ENCODE measurements around the gene PLOD1.
A peak's percentile ranks its signal among the peaks of the same experiment; 100 is the strongest.

The PLOD1 gene

DNA sequence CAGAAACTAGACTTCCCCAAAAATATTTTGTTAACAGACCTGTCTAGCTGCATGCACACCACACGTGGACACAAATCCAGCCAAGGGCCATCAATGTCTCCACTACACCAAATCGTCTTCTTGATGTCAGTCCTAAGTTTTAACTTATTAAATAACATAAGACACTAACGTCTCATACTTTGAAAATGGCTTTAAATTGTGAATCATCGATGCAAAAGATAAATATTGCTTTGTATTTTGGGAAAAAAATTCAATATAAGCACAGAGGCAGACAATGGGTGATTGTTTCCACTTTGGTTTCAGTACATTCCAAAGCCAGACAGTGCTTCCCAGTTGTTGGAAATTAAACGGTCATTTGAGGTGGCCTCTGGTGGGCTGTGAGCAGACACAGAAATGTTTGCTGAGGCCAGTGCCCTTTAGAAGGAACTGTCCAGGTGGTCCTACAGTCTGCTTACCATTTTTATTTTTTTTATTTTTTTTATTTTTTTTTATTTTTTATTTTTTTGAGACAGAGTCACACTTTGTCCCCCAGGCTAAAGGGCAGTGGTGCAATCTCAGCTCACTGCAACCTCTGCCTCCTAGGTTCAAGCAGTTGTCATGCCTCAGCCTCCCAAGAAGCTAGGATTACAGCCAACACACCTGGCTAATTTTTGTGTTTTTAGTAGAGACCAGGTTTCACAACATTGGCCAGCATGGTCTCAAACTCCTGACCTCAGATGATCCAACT, 6.5 kb upstream of the PLOD1 start:
- Histone ChIP-seq H3K4me1 (ENCODE audit: control insufficient read depth, insufficient read depth, low read depth, low read length) (peaks cover 16% of the 10 kb centered on the region), H4K91ac (ENCODE audit: low read length) (no peak overlapping the region), H2BK5ac (ENCODE audit: low read depth, low read length, poor library complexity, severe bottlenecking) (no peak overlapping the region), H3K9me3 (ENCODE audit: control insufficient read depth, low read length) (no peaks in the 10 kb centered on the region), H3K27ac (ENCODE audit: low read length, poor library complexity, severe bottlenecking) (no peak overlapping the region), H3K9ac (ENCODE audit: low read length) (no peak overlapping the region), H3K4me2 (ENCODE audit: low read length, poor library complexity, severe bottlenecking) (no peak overlapping the region), H2AK5ac (ENCODE audit: low read length, severe bottlenecking) (no peak overlapping the region), H3K23ac (ENCODE audit: low read length in 2 of 2) (no peak overlapping the region), H2AFZ (ENCODE audit: low read depth, low read length) (no peak overlapping the region), H2BK12ac (ENCODE audit: low read length in 2 of 2) (no peak overlapping the region), H3K4me3 (ENCODE audit: insufficient read depth in 1 of 2, low read depth in 1 of 2, low read length in 2 of 2) (no peak overlapping the region), H2BK15ac (ENCODE audit: low read depth, poor library complexity, severe bottlenecking) (no peak overlapping the region), H3K18ac (ENCODE audit: low read depth in 1 of 2, low read length in 2 of 2) (no peak overlapping the region), H3K36me3 (ENCODE audit: control insufficient read depth in 1 of 2, insufficient read depth in 2 of 2, low read depth in 1 of 2, low read length in 2 of 2) (peaks cover 4 to 8% of the 10 kb centered on the region in 2 experiments), H3K4ac (ENCODE audit: low read depth in 1 of 2, low read length in 2 of 2) (no peak overlapping the region), H3K14ac (ENCODE audit: low read length in 2 of 2) (no peak overlapping the region), H4K8ac (ENCODE audit: low read length) (no peak overlapping the region), H3K27me3 (ENCODE audit: control insufficient read depth in 1 of 2, insufficient read depth in 1 of 2, low read length in 2 of 2) (no peaks in the 10 kb centered on the region), H2BK120ac (ENCODE audit: low read depth, low read length) (no peak overlapping the region), H3K79me1 (replicated peaks; ENCODE audit: low read length, poor library complexity, severe bottlenecking) (peaks cover 7% of the 10 kb centered on the region)
- WGBS: 79% methylated on average over 4 of the region's 5 CpGs
- no peak for DNase-seq

- no peak overlapping the region for H2BK5ac ChIP-seq (ENCODE audit: low read depth, low read length, poor library complexity, severe bottlenecking)
- H2BK12ac ChIP-seq (ENCODE audit: low read length in 2 of 2): peak overlapping the region in 1 of 2 experiments; percentile 67
- no peak overlapping the region for H2AFZ ChIP-seq (ENCODE audit: low read depth, low read length)
- H3K4me3 ChIP-seq (ENCODE audit: insufficient read depth in 1 of 2, low read depth in 1 of 2, low read length in 2 of 2): no peak overlapping the region
- DNase-seq: peak; percentile 49
- WGBS: 6% methylated on average over 5 of the region's 5 CpGs
- H2AK5ac ChIP-seq (ENCODE audit: low read length, severe bottlenecking): no peak overlapping the region
- peak overlapping the region; percentile 58 for H3K9ac ChIP-seq (ENCODE audit: low read length)
- peak overlapping the region in 1 of 2 experiments; percentile 44 for H3K4ac ChIP-seq (ENCODE audit: low read depth in 1 of 2, low read length in 2 of 2)
- no peaks in the 10 kb centered on the region for H3K79me1 ChIP-seq (replicated peaks; ENCODE audit: low read length, poor library complexity, severe bottlenecking)
- no peak overlapping the region for H3K14ac ChIP-seq (ENCODE audit: low read length in 2 of 2)
- peak overlapping the region; percentile 77 for H4K8ac ChIP-seq (ENCODE audit: low read length)
- peaks cover 10% of the 10 kb centered on the region for H3K4me1 ChIP-seq (ENCODE audit: control insufficient read depth, insufficient read depth, low read depth, low read length)
- H4K91ac ChIP-seq (ENCODE audit: low read length): peak overlapping the region; percentile 46
- H3K36me3 ChIP-seq (ENCODE audit: control insufficient read depth in 1 of 2, insufficient read depth in 2 of 2, low read depth in 1 of 2, low read length in 2 of 2): no peaks in the 10 kb centered on the region
- H3K27me3 ChIP-seq (ENCODE audit: control insufficient read depth in 1 of 2, insufficient read depth in 1 of 2, low read length in 2 of 2): no peaks in the 10 kb centered on the region
- H3K23ac ChIP-seq (ENCODE audit: low read length in 2 of 2): no peak overlapping the region
- H3K18ac ChIP-seq (ENCODE audit: low read depth in 1 of 2, low read length in 2 of 2): peak overlapping the region in 1 of 2 experiments; percentile 54
- H3K4me2 ChIP-seq (ENCODE audit: low read length, poor library complexity, severe bottlenecking): no peak overlapping the region
- H3K27ac ChIP-seq (ENCODE audit: low read length, poor library complexity, severe bottlenecking): no peak overlapping the region
- no peak overlapping the region for H2BK15ac ChIP-seq (ENCODE audit: low read depth, poor library complexity, severe bottlenecking)
- peak overlapping the region; percentile 79 for H2BK120ac ChIP-seq (ENCODE audit: low read depth, low read length)
- H3K9me3 ChIP-seq (ENCODE audit: control insufficient read depth, low read length): no peaks in the 10 kb centered on the region
These were observed 4.7 kb upstream of the PLOD1 start for GRCh38 chr1:11929849-11930248.

- no peak overlapping the region for H3K9ac ChIP-seq (ENCODE audit: low read length)
- H2AFZ ChIP-seq (ENCODE audit: low read depth, low read length): no peak overlapping the region
- no peak for DNase-seq
- no peak overlapping the region for H2BK5ac ChIP-seq (ENCODE audit: low read depth, low read length, poor library complexity, severe bottlenecking)
- H3K79me1 ChIP-seq (replicated peaks; ENCODE audit: low read length, poor library complexity, severe bottlenecking): peaks cover 5% of the 10 kb centered on the region
- H3K4me3 ChIP-seq (ENCODE audit: insufficient read depth in 1 of 2, low read depth in 1 of 2, low read length in 2 of 2): no peak overlapping the region
- peak overlapping the region in 1 of 2 experiments; percentile 54 for H3K4ac ChIP-seq (ENCODE audit: low read depth in 1 of 2, low read length in 2 of 2)
- no peak overlapping the region for H3K23ac ChIP-seq (ENCODE audit: low read length in 2 of 2)
- no peak overlapping the region for H2AK5ac ChIP-seq (ENCODE audit: low read length, severe bottlenecking)
- H4K8ac ChIP-seq (ENCODE audit: low read length): peak overlapping the region; percentile 27
- WGBS: 78% methylated on average over 7 of the region's 7 CpGs
- no peak overlapping the region for H3K14ac ChIP-seq (ENCODE audit: low read length in 2 of 2)
- H2BK15ac ChIP-seq (ENCODE audit: low read depth, poor library complexity, severe bottlenecking): no peak overlapping the region
- H3K27ac ChIP-seq (ENCODE audit: low read length, poor library complexity, severe bottlenecking): no peak overlapping the region
- peak overlapping the region in 1 of 2 experiments; percentile 9 for H3K18ac ChIP-seq (ENCODE audit: low read depth in 1 of 2, low read length in 2 of 2)
- H3K4me2 ChIP-seq (ENCODE audit: low read length, poor library complexity, severe bottlenecking): no peak overlapping the region
- H4K91ac ChIP-seq (ENCODE audit: low read length): no peak overlapping the region
- H3K9me3 ChIP-seq (ENCODE audit: control insufficient read depth, low read length): no peaks in the 10 kb centered on the region
- H3K4me1 ChIP-seq (ENCODE audit: control insufficient read depth, insufficient read depth, low read depth, low read length): peaks cover 10% of the 10 kb centered on the region
- peak overlapping the region in 1 of 2 experiments; percentile 6 for H2BK12ac ChIP-seq (ENCODE audit: low read length in 2 of 2)
- H3K36me3 ChIP-seq (ENCODE audit: control insufficient read depth in 1 of 2, insufficient read depth in 2 of 2, low read depth in 1 of 2, low read length in 2 of 2): peaks cover 0 to under 1% of the 10 kb centered on the region in 2 experiments
- H3K27me3 ChIP-seq (ENCODE audit: control insufficient read depth in 1 of 2, insufficient read depth in 1 of 2, low read length in 2 of 2): no peaks in the 10 kb centered on the region
- H2BK120ac ChIP-seq (ENCODE audit: low read depth, low read length): no peak overlapping the region
These were observed 3.7 kb upstream of the PLOD1 start for GRCh38 chr1:11930571-11931445.

GRCh38 chr1:11931845-11932244, 2.7 kb upstream of the PLOD1 start:
- H2AFZ ChIP-seq (ENCODE audit: low read depth, low read length): no peak overlapping the region
- H2BK120ac ChIP-seq (ENCODE audit: low read depth, low read length): no peak overlapping the region
- H2AK5ac ChIP-seq (ENCODE audit: low read length, severe bottlenecking): no peak overlapping the region
- H3K27ac ChIP-seq (ENCODE audit: low read length, poor library complexity, severe bottlenecking): no peak overlapping the region
- H3K4me3 ChIP-seq (ENCODE audit: insufficient read depth in 1 of 2, low read depth in 1 of 2, low read length in 2 of 2): no peak overlapping the region
- H3K9me3 ChIP-seq (ENCODE audit: control insufficient read depth, low read length): no peaks in the 10 kb centered on the region
- H2BK12ac ChIP-seq (ENCODE audit: low read length in 2 of 2): no peak overlapping the region
- H2BK5ac ChIP-seq (ENCODE audit: low read depth, low read length, poor library complexity, severe bottlenecking): no peak overlapping the region
- DNase-seq: no peak
- H3K9ac ChIP-seq (ENCODE audit: low read length): no peak overlapping the region
- H2BK15ac ChIP-seq (ENCODE audit: low read depth, poor library complexity, severe bottlenecking): no peak overlapping the region
- H3K4me1 ChIP-seq (ENCODE audit: control insufficient read depth, insufficient read depth, low read depth, low read length): peaks cover 13% of the 10 kb centered on the region
- H3K18ac ChIP-seq (ENCODE audit: low read depth in 1 of 2, low read length in 2 of 2): no peak overlapping the region
- no peak overlapping the region for H3K4ac ChIP-seq (ENCODE audit: low read depth in 1 of 2, low read length in 2 of 2)
- peaks cover 0 to 3% of the 10 kb centered on the region in 2 experiments for H3K36me3 ChIP-seq (ENCODE audit: control insufficient read depth in 1 of 2, insufficient read depth in 2 of 2, low read depth in 1 of 2, low read length in 2 of 2)
- WGBS: 94% methylated on average over 8 of the region's 10 CpGs
- no peaks in the 10 kb centered on the region for H3K27me3 ChIP-seq (ENCODE audit: control insufficient read depth in 1 of 2, insufficient read depth in 1 of 2, low read length in 2 of 2)
- H4K91ac ChIP-seq (ENCODE audit: low read length): no peak overlapping the region
- no peak overlapping the region for H3K14ac ChIP-seq (ENCODE audit: low read length in 2 of 2)
- no peak overlapping the region for H4K8ac ChIP-seq (ENCODE audit: low read length)
- H3K23ac ChIP-seq (ENCODE audit: low read length in 2 of 2): no peak overlapping the region
- peaks cover 10% of the 10 kb centered on the region for H3K79me1 ChIP-seq (replicated peaks; ENCODE audit: low read length, poor library complexity, severe bottlenecking)
- H3K4me2 ChIP-seq (ENCODE audit: low read length, poor library complexity, severe bottlenecking): no peak overlapping the region
